ENCODE data around the gene ISL1. TPM values are rescaled to one million over a fixed set of nuclear protein-coding genes. Genes with fewer than 3 reads are reported as not detected.

ISL1 gene
- total RNA-seq, 1 experiment from 2014 or later: 0.36 TPM

DNA sequence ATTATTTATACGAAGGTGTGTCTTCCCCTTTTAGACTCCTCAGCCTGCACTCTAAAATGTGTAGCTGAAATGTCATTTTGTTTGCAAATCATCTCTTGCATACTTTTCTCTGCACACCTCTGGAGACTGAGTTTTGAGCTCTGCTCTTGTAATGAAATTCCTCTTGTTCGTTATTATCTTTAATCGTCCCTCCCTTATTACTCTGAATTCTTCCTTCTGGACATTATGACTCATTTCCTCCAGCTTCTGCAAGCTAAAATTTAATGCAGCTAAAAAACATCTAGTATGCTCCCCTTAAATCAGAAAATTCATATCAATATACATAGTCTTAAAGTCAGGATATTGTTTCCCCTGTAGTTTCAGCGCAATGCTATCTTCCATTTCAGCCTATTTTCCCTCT lies 13.5 kb downstream of the ISL1 start:
- CTCF ChIA-PET: interaction anchor here (0.6 kb wide), 1 partner anchor 411 kb away, joined by 6 read pairs; no protein-coding TSS in a partner anchor
- Histone ChIP-seq H3K27ac (ENCODE audit: low read length) (no peak overlapping the region), H3K4me3 (ENCODE audit: low read depth in 2 of 2, low read length in 2 of 2) (no peak overlapping the region), H3K27me3 (ENCODE audit: control insufficient read depth, insufficient read depth, low read length) (peaks cover 7% of the 10 kb centered on the region), H3K9me3 (ENCODE audit: control insufficient read depth, insufficient read depth, low read depth, low read length) (no peaks in the 10 kb centered on the region), H3K36me3 (ENCODE audit: control insufficient read depth, insufficient read depth, low read length) (no peaks in the 10 kb centered on the region), H3K4me1 (ENCODE audit: control insufficient read depth, insufficient read depth, low read length) (no peaks in the 10 kb centered on the region)
- DNase-seq (ENCODE audit: low read depth, low spot score): no peak
- in situ Hi-C loops (cut with HindIII; ENCODE audit: low pct_unique_long_range_greater_than_20kb, low sequenced_read_pairs): no loop called here
- TF ChIP-seq POLR2AphosphoS5 (IDR thresholded peaks at IDR 0.05; ENCODE audit: low read depth, low read length) (no peak), SIN3A (IDR thresholded peaks at IDR 0.05; ENCODE audit: borderline replicate concordance, insufficient read depth, low read depth, low read length) (no peak)
- TF ChIP-seq, protein P1, sequence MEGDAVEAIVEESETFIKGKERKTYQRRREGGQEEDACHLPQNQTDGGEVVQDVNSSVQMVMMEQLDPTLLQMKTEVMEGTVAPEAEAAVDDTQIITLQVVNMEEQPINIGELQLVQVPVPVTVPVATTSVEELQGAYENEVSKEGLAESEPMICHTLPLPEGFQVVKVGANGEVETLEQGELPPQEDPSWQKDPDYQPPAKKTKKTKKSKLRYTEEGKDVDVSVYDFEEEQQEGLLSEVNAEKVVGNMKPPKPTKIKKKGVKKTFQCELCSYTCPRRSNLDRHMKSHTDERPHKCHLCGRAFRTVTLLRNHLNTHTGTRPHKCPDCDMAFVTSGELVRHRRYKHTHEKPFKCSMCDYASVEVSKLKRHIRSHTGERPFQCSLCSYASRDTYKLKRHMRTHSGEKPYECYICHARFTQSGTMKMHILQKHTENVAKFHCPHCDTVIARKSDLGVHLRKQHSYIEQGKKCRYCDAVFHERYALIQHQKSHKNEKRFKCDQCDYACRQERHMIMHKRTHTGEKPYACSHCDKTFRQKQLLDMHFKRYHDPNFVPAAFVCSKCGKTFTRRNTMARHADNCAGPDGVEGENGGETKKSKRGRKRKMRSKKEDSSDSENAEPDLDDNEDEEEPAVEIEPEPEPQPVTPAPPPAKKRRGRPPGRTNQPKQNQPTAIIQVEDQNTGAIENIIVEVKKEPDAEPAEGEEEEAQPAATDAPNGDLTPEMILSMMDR (IDR thresholded peaks at IDR 0.05): no peak
- TF ChIP-seq, protein P2, sequence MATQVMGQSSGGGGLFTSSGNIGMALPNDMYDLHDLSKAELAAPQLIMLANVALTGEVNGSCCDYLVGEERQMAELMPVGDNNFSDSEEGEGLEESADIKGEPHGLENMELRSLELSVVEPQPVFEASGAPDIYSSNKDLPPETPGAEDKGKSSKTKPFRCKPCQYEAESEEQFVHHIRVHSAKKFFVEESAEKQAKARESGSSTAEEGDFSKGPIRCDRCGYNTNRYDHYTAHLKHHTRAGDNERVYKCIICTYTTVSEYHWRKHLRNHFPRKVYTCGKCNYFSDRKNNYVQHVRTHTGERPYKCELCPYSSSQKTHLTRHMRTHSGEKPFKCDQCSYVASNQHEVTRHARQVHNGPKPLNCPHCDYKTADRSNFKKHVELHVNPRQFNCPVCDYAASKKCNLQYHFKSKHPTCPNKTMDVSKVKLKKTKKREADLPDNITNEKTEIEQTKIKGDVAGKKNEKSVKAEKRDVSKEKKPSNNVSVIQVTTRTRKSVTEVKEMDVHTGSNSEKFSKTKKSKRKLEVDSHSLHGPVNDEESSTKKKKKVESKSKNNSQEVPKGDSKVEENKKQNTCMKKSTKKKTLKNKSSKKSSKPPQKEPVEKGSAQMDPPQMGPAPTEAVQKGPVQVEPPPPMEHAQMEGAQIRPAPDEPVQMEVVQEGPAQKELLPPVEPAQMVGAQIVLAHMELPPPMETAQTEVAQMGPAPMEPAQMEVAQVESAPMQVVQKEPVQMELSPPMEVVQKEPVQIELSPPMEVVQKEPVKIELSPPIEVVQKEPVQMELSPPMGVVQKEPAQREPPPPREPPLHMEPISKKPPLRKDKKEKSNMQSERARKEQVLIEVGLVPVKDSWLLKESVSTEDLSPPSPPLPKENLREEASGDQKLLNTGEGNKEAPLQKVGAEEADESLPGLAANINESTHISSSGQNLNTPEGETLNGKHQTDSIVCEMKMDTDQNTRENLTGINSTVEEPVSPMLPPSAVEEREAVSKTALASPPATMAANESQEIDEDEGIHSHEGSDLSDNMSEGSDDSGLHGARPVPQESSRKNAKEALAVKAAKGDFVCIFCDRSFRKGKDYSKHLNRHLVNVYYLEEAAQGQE (IDR thresholded peaks at IDR 0.05; ENCODE audit: insufficient read depth in 1 of 2, low read depth in 2 of 2, low read length in 1 of 2): no peak
- ATAC-seq: no peak
- POLR2A ChIA-PET: no interaction called here
- intact Hi-C loops (cut with micrococcal nuclease; ENCODE audit: unreplicated experiment): no loop called here
- no TSS peak for BruUV-seq (replicated peaks)

DNA sequence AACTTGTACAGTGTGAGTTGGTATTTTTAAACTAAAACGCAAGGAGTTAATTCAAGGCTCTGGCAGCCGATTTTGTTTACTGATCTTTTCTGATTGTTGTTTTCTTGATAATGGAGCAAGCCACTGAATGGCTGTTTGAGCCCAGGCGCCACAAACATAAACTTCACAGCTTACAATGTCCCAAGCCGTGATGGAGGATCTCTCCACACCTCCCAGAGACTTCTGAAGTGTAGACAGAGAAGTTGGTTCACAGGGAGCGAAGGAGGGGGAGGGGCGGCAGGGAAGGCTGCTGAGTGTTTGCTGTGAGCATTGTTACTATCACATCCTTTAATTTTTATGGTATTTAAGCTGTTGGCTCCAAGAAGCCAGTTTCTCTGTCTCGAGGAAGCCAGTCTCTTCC lies 14.7 kb downstream of the ISL1 start:
- Histone ChIP-seq H3K27me3 (ENCODE audit: control insufficient read depth, insufficient read depth, low read length) (peaks cover 7% of the 10 kb centered on the region), H3K4me1 (ENCODE audit: control insufficient read depth, insufficient read depth, low read length) (no peaks in the 10 kb centered on the region), H3K27ac (ENCODE audit: low read length) (no peak overlapping the region), H3K4me3 (ENCODE audit: low read depth in 2 of 2, low read length in 2 of 2) (no peak overlapping the region), H3K36me3 (ENCODE audit: control insufficient read depth, insufficient read depth, low read length) (no peaks in the 10 kb centered on the region), H3K9me3 (ENCODE audit: control insufficient read depth, insufficient read depth, low read depth, low read length) (no peaks in the 10 kb centered on the region)
- DNase-seq (ENCODE audit: low read depth, low spot score) (no peak), ATAC-seq (no peak)
- no TSS peak for BruUV-seq (replicated peaks)
- CTCF ChIA-PET: no interaction called here
- intact Hi-C loops (cut with micrococcal nuclease; ENCODE audit: unreplicated experiment): no loop called here
- TF ChIP-seq SIN3A (IDR thresholded peaks at IDR 0.05; ENCODE audit: borderline replicate concordance, insufficient read depth, low read depth, low read length) (no peak), TCF7L2 (IDR thresholded peaks at IDR 0.05; ENCODE audit: low read depth, low read length) (no peak), POLR2AphosphoS5 (IDR thresholded peaks at IDR 0.05; ENCODE audit: low read depth, low read length) (no peak)
- TF ChIP-seq, protein P2 (IDR thresholded peaks at IDR 0.05; ENCODE audit: insufficient read depth in 1 of 2, low read depth in 2 of 2, low read length in 1 of 2): no peak
- TF ChIP-seq, protein P1 (IDR thresholded peaks at IDR 0.05): no peak
- in situ Hi-C loops (cut with HindIII; ENCODE audit: low pct_unique_long_range_greater_than_20kb, low sequenced_read_pairs): no loop called here
- POLR2A ChIA-PET: no interaction called here
